Measurements from ENCODE around the gene GBX2. TPM values are rescaled to one million over a fixed set of nuclear protein-coding genes. Genes with fewer than 3 reads are reported as not detected.

The GBX2 gene
- total and polyA plus RNA-seq, 12 donors: 0.12 to 0.22 (median 0.15) TPM; not detected in 7

DNA sequence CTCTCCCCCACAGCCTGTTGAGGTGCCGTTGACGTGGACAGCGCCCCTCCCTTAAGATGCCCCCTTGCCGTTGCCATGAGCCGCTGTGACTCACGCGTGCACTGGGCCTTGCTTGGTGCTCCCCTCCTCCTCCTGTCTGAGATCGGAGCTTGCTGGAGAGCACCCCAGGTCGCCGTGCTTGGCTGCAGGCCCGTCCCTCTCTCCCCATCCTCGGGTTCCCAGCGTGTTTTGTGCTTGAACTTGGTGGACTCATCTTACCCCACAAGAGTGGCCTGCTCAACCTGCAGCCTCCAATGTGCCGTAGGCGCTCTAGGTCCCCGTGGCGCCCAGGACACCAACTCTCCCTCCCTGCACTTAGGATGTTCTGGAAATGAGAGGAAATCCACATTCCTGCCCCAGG lies 39.9 kb downstream of the GBX2 start:
- H3K27me3 ChIP-seq: no peaks in the 10 kb centered on the region
- peaks cover 0 to 52% (median 11%) of the 10 kb centered on the region in 9 donors for H3K36me3 ChIP-seq
- no peak overlapping the region for H3K4me3 ChIP-seq
- H3K4me1 ChIP-seq: no peaks in the 10 kb centered on the region
- no peak overlapping the region for H3K27ac ChIP-seq
- 90 to 92% methylated on average over 17 of the region's 17 CpGs for WGBS, 2 donors
- no peak for DNase-seq
- intact Hi-C loops (cut with DNase I): no loop called here
- TF ChIP-seq, protein P1, sequence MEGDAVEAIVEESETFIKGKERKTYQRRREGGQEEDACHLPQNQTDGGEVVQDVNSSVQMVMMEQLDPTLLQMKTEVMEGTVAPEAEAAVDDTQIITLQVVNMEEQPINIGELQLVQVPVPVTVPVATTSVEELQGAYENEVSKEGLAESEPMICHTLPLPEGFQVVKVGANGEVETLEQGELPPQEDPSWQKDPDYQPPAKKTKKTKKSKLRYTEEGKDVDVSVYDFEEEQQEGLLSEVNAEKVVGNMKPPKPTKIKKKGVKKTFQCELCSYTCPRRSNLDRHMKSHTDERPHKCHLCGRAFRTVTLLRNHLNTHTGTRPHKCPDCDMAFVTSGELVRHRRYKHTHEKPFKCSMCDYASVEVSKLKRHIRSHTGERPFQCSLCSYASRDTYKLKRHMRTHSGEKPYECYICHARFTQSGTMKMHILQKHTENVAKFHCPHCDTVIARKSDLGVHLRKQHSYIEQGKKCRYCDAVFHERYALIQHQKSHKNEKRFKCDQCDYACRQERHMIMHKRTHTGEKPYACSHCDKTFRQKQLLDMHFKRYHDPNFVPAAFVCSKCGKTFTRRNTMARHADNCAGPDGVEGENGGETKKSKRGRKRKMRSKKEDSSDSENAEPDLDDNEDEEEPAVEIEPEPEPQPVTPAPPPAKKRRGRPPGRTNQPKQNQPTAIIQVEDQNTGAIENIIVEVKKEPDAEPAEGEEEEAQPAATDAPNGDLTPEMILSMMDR (IDR thresholded peaks at IDR 0.05): no peak
- H3K9me3 ChIP-seq: no peaks in the 10 kb centered on the region
- ATAC-seq: no peak

DNA sequence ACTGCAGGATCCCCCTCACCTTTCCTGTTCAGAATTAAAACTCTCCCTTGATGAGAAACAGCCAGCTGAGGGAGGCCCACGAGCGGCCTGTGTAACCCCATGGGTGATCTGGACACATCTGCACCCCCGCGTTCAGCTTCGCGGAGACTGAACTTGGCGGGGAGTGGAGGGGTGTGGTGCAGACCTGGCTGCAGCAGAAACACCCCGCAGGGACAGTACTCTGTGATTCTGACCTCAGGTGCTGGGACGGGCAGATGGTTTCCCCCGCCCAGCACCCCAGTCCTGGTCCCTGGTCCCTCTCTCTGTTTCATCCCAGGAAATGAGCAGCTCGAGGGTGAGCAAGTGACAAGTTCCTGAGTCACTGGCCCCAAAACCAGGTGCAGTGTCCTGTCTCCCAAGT lies 41.2 kb downstream of the GBX2 start:
- H3K9me3 ChIP-seq: no peaks in the 10 kb centered on the region
- ATAC-seq (no peak), DNase-seq (no peak)
- H3K27ac ChIP-seq: no peak overlapping the region
- 93 to 95% methylated on average over 11 of the region's 11 CpGs for WGBS, 2 donors
- no peak overlapping the region for H3K4me3 ChIP-seq
- H3K36me3 ChIP-seq: peaks cover 0 to 50% (median 11%) of the 10 kb centered on the region in 9 donors
- TF ChIP-seq, protein P1 (IDR thresholded peaks at IDR 0.05): no peak
- H3K27me3 ChIP-seq: no peaks in the 10 kb centered on the region
- H3K4me1 ChIP-seq: no peaks in the 10 kb centered on the region
- intact Hi-C loops (cut with DNase I): no loop called here

- ATAC-seq: no peak
- Histone ChIP-seq H3K4me1 (no peaks in the 10 kb centered on the region), H3K27me3 (no peaks in the 10 kb centered on the region), H3K27ac (no peak overlapping the region), H3K36me3 (peaks cover 0 to 62% (median 11%) of the 10 kb centered on the region in 9 donors), H3K9me3 (no peaks in the 10 kb centered on the region), H3K4me3 (no peak overlapping the region)
- no peak for DNase-seq
- TF ChIP-seq, protein P1 (IDR thresholded peaks at IDR 0.05): no peak
- intact Hi-C loops (cut with DNase I): no loop called here
- 95 to 96% methylated on average over 16 of the region's 16 CpGs for WGBS, 2 donors
Measured at GRCh38 chr2:236125541-236125940, 42.6 kb downstream of the GBX2 start.

DNA sequence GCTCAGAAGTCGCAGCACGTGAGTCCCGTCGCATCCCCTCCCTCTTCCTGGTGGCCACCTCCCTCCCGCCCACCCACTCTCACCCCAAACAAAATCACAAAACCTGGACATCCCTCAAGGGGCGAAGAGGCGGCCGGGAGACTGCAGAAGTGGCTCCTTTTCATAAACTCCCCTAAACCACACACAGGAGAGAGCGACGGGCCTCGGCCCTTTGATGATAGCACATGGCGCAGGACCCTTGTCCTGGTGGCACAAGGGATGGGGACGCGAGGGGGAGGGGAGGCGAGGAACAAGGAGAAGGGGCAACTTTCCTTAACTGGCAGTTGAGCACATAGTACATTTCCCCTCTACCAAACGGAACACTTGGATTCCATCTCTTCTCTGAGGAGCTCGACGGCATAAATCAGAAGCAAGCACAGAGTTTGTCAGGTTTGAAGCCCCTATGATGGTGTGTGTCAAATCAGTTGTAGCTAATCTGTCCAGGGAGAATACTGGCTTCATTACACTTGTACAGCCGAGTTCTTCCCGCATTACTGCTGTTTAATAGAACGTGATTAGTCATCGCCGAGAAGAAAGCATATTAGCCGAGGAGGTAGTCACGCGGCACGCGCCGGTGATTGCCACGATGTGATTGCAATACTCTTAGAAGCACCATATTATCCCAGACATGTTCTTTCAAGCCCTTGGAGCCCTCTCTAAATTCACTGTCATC lies 43.8 kb downstream of the GBX2 start:
- Histone ChIP-seq H3K27me3 (no peaks in the 10 kb centered on the region), H3K9me3 (no peaks in the 10 kb centered on the region), H3K4me1 (no peaks in the 10 kb centered on the region), H3K36me3 (peaks cover 0 to 69% (median 11%) of the 10 kb centered on the region in 9 donors), H3K27ac (no peak overlapping the region), H3K4me3 (no peak overlapping the region)
- intact Hi-C loops (cut with DNase I): no loop called here
- 97% methylated on average over 26 to 30 of the region's 30 CpGs for WGBS, 2 donors
- ATAC-seq (no peak), DNase-seq (no peak)
- TF ChIP-seq, protein P1 (IDR thresholded peaks at IDR 0.05): no peak
